NCI-H2196 (cell line): ENCODE measurements around the gene TBC1D32.
"Not testable (repeated sequence)": the region's sequence is repeated elsewhere in the genome, so short reads cannot be mapped to it uniquely, and the experiment has no call there.

ENCODE experiments used
- DNase-seq: peaks from one replicate; lab custom pipeline; 2025; ENCODE audit not compliant: unreplicated experiment; lab: John Stamatoyannopoulos, UW

TBC1D32 gene, protein sequence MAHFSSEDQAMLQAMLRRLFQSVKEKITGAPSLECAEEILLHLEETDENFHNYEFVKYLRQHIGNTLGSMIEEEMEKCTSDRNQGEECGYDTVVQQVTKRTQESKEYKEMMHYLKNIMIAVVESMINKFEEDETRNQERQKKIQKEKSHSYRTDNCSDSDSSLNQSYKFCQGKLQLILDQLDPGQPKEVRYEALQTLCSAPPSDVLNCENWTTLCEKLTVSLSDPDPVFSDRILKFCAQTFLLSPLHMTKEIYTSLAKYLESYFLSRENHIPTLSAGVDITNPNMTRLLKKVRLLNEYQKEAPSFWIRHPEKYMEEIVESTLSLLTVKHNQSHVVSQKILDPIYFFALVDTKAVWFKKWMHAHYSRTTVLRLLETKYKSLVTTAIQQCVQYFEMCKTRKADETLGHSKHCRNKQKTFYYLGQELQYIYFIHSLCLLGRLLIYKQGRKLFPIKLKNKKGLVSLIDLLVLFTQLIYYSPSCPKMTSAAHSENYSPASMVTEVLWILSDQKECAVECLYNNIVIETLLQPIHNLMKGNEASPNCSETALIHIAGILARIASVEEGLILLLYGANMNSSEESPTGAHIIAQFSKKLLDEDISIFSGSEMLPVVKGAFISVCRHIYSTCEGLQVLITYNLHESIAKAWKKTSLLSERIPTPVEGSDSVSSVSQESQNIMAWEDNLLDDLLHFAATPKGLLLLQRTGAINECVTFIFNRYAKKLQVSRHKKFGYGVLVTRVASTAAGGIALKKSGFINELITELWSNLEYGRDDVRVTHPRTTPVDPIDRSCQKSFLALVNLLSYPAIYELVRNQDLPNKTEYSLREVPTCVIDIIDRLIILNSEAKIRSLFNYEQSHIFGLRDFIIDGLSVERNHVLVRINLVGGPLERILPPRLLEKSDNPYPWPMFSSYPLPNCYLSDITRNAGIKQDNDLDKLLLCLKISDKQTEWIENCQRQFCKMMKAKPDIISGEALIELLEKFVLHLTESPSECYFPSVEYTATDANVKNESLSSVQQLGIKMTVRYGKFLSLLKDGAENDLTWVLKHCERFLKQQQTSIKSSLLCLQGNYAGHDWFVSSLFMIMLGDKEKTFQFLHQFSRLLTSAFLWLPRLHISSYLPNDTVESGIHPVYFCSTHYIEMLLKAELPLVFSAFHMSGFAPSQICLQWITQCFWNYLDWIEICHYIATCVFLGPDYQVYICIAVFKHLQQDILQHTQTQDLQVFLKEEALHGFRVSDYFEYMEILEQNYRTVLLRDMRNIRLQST

DNA sequence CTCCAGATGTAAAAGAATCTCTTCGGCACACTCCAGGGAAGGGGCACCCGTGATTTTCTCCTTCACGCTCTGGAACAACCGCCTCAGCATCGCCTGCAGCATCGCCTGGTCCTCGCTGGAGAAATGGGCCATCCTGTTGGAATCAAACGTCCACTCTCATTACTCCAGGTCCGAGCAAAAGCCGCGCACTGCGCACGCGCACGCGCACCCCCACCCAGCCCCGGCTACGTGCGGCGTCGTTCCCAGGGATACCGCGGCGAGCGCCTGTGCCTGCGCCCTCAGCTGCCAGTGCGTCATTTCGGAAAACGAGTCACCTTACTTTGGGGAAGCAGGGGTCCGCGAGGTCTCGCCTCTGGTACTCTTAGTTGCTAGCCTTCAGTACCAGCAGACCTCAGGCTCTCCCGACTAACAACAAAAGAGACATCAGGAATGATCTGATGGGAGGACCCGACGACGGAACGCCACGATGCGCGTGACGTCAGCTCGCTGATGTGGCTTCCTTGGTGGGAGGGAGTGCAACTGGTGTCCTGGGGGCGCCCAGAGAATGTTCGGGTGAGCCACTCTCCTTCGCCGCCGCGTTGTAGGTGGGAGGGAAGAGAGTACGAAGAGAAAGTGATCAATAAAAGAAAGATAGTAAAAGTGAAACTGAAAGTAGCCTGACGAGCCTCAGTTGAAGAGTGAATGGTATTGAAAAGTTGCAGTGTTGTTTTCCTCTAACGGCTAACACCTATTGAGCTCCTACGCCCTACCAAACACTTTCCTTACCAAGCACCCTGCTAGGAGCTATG is at the start of gene TBC1D32:
Gene TBC1D32 (minus strand): TSS at position 182 of the 788 bp plus-strand sequence. CDS start 50 bp downstream, at position 132.
- peak; percentile 91 for DNase-seq

DNA sequence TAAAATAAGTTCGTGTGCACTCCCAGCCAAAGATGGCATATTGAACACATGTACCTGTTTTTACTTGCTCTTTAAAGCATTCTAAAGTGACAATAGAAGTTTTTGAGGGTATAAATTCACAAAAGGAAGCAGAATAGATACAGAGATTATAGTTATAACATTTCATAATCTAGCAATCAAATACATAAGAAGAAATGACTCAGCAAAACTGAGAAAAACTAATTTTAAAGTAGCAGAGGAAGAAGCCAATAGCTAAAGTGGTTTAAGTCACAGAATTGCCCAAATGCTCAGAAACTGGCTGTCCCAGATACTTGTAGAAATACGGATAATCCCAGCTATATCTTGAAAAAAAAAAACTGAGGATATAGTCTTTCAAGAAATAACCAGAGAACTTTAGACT is 49.2 kb upstream of the TBC1D32 start:
- DNase-seq, result no peak

DNA sequence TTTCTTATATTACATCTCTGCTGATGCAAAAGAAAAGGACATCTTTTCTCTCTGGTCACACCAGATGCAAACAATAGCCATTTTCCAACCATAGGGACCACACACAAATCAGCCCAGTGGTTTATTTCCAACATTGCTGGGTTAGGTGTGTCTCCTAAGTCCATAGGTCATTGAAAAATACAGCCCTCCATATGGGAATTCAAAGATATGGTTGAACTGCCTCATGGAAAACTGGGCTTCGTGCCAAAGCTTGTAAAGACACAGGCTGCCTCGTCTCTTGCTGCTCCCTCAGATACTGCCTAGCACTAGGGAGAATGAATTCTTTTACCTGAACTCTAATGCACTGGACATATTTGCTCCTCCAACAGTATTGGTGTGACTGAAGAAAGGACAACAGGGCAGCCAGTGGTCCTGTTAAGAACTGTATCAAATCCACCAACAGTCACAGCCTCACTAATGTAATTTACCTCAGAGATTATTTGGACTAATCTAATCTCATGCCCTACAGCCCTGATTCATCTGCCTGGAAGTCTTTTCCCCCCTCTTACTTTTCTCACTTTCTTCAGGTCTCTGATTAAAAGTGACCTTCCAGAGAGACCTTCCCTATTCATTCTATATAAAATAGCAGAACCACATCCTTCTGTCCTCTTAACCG is 48.3 kb upstream of the TBC1D32 start:
- DNase-seq, result no peak

DNA sequence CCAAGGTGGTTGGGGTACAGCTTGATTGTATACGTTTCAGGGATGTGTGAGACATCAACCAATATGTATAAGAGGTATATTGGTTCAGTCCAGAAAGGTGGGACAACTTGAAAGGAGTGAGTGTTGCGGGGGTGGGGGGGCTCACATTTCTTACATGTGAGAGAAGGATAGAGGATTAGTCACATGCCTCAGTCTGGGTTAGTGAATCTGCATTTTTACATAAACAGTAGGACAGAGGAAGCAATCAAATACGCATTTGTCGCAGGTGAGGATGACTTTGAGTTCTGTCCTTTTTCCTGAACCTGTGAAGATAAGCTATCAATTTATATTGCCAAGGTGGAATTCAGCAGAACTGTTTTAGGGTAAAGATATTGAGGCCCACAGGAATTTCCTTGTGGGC is 42.1 kb upstream of the TBC1D32 start:
- no peak for DNase-seq

DNA sequence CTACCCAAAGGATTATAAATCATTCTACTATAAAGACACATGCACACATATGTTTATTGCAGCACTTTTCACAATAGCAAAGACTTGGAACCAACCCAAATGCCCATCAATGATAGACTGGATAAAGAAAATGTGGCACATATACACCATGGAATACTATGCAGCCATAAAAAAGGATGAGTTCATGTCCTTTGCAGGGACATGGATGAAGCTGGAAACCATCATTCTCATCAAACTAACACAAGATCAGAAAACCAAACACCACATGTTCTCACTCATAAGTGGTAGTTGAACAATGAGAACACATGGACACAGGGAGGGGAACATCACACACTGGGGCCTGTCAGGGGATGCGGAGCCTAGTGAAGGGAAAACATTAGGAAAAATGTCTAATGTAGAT is 39.9 kb upstream of the TBC1D32 start:
- DNase-seq, result not testable (repeated sequence)

DNA sequence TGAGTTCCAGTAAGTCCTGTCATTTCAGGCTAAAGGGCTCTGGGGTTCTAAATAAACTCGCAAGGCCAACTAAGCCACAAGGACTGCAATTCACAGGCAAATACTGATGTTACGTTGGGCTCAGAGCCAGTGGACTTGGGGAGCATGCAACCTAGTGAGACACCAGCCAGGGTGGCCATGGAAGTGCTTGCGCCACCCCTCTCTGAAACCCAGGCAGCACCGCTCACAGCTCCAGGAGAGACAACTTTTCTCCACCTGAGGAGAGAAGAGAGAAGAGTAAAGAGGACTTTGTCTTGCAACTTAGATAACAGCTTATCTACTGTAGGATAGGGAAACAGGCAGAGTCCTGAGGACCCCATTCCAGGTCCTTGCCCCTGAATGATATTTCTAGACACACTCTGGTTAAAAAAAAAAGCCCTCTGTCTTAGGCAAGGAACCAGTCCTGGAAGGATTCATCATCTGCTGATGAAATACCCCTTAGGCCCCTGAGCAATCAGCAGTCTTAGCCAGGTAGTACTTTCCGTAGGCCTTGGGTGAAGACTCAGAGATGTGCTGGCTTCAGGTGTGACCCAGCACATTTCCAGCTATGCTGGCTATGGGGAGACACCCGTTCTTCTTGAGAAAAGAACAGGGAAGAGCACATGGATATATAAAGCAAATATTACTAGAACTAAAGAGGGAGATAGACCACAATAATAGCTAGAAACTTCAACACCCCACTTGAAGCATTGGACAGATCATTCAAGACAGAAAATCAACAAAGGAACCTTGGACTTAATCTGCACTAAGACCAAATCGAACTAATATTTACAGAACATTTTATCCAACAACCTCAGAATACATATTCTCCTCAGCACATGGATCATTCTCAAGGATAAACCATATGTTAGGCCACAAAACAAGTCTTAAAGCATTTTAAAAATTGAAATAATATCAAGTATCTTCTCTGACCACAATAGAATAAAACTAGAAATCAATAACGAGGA is 31.5 kb upstream of the TBC1D32 start:
- DNase-seq, result no peak

DNA sequence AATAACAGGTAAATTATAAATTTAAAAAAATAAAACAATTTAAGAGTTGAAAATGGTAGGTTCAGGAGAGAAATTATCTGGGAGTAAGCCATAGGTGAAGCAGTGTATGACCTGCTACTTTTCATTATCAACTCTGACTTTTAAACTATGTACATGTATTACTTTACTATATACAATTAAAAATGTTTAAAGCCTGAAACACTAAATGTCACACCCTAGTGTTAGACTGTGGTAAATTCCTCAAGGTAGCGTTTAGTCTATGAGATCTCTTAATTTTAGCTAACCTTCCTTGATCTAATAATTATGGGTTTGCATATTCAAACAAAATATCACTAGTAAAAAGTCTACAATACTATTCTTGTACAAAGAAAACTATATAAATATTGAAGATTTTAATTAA is 22.3 kb upstream of the TBC1D32 start:
- DNase-seq, result no peak

DNA sequence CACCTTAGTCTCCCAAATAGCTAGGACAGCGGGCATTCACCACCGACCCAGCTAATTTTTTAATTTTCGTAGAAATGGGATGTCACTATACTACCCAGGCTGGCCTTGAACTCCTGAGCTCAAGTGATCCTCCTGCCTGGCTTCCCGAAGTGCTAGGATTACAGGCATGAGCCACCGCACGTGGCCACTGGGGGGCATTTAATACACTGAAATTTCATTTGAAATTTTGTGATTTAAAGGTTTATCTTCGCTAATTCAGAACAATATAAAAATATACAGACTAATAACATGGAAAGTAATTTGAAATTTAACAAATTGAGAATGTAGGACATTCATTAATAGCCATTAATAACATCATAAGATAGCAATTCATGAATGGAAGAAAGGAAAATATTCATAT is 20.5 kb upstream of the TBC1D32 start:
- no peak for DNase-seq

DNA sequence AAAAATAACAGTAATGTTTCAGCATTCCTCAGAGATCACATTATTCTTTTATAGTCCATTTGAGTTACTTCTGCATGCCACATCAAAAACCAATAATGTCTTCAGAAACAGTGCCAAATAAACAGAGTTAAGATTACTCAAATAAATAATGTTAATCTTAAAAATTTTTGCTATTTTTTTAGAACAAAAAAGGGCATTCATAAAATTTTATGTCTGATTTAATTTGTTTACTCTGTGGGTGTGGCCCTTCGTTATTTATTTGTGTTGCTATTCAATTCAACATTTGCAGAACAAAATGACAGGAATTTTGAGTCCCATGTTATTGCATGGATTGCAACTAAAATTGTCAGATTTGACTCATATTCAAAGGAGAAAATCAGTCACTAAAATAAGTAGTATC is 18.7 kb upstream of the TBC1D32 start:
- DNase-seq, result no peak

DNA sequence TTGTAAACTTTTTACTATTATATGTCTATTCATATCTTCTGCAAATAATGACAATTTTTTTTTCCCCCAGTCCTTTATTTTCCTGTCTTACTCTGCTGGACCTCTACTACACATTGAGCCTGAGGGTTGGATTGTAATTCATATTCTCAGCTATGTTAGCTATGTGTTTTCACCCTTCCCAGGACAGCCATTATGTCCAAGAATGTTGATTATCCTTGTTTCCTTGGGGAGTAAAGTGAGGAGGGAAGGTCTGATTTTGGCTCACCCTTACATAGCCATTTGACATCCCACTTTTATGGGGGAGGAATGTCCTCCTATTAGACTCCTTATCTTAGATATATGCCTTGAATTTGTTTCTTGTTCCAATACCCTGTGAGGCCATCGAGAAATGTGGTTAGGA is 17.6 kb upstream of the TBC1D32 start:
- DNase-seq, result no peak

DNA sequence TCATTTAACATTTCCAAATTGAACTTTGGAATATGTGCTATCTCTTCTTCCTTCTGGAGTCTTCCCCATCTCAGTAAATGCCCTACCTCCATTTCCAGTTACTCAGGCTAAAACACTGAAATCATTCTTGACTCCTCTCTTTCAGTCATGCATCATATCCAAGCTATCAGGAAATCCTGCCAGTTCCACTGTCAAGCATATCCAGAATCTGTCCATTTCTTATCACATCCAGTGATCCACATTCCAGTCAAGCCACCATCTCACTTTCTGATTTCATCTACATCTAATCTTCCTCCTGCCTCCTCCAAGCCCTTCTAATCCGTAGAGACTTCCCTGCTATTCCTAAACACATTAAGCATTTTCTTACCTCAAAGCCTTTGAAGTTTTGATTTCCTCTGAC is 15.3 kb upstream of the TBC1D32 start:
- DNase-seq, result no peak

DNA sequence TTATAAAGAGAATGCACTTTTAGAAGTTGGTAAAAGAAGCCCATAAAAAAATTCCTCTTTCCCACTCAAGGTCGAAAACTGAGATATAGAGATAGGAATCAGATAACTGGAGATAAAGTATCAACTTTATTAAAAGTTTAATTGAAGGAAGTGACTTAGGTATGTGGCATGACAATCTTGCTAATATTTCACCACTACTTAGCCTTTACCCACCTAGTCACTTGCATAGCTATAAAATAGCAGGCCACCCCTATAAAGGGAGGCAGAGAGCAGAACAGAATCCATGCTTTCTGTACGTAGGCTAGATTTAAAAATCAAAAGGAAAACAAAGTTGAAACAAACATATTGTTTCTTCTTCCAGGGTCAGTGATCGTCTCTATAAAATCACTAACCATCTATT is 13.2 kb upstream of the TBC1D32 start:
- no peak for DNase-seq

DNA sequence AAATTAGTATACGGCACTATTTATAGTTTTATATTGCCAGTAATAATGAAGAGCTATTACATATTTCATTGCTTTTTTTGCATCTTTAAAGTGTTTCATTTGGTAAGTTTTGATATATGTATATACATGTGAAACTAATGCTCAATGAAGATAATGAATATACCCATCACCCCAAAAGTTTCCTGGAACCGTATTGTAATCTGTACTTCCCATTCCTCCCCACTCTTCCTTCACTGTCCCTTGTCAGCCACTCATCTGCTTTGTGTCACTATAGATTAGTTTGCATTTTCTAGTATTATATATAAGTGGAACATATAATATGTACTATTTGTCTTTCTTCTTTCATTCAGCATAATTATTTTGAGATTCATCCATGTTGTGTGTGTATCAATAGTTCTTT is 10.3 kb upstream of the TBC1D32 start:
- DNase-seq, result no peak

DNA sequence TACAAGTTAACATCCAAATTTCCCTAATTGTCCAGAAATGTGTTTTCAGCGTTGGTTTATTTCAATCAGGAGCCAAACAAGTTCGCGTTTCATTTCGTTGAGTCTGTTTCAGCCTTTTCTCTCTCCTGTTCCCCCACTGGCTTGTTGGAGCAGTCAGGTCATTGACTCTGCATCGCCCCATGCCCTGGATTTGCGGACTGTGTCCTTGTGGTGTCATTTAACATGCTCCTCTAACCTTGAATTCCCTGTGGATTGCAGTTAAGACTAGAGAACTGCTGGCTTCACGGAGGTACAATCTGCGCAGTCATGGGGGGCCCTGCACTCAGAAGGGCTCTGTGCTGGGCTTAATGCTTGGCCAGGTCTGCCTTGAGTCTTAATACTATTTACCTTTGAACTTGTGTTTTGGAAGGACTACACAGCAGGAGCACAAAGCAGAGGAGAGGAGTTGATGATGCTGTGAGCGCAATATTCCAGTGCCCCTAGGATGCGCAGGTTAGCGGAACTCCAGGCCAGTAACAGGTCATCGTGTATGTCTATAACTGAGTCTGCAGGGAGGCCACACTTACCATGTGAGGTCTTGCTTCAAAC is 5.5 kb upstream of the TBC1D32 start:
- no peak for DNase-seq

DNA sequence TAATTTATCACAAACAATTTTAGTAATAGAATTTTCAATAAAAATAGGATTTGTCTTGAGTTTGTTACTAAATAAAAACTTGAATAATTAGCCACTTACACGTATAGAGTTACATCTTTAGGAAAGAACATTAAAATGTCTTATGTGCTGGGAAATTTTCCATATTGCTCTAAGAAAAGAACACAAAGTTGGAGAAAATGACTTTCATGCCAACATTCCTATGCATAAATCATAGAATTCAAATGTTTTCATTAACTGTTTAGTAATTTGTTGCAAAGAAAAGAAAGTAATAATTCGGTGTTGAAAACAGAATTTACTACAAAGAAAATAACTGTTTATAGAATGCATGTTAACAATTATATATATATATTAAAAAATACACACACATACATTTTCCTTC is 4.7 kb upstream of the TBC1D32 start:
- no peak for DNase-seq

DNA sequence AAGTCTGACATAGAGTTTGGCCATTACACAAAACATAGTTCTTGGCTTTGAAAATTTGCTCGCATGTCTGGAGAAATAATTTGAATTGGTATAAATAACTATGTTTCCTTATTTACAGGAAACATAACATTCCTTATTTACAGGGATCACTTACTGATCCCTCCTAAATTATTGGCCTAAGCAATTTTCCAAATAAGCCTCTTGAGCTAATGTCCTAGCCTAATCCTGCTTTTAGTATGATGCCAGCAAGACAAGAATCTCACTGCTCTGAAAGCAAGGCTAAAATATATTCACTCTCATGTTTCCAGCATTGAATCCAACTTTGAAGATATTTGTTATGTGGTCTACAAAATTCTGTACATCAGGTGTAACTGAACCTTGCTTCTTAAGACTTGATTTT is 4.1 kb upstream of the TBC1D32 start:
- DNase-seq, result no peak

DNA sequence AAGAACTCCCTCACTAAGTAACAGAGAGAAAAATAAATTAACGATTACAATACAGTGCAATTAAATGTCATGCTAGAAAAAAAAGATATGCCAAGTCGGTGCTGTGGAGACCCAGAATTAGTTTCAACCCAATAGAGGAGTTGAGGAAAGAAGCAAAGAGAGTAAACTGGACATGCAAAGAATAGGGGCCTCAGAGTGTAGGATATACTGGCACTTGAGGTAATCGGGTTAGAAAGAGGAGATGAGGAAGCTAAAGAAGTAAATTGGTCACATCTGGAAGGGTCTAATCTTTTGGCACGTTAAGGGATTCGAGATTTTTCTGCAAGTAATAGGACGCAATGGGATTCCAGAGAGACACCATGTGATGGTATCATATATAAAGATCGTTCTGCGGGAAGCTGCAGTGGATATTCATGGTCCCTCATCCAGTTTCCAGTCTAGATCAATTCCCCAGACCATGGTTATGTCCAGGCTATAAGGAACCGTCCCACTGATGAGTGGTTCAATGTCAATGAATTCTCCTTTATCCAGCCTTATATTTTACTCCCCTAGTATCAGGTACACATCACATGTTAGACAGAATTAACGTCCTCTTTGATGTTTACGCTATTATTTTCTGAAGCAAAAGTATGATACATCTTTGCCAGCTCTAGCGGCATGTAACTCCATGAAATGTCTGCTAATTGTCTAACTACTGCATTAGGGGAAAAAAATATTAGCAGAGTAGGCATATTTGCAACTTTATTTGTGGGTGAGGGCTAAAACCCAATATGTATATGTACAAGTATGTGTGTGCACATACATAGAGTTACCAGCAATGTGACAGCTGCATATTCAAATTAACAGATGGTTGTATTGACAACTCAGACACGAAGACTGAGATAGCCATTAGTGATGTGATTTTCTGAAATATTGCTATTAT is 1.1 kb upstream of the TBC1D32 start:
- DNase-seq, result no peak
